ENCODE results near the gene TWF1.

GRCh38 chr12:43763769-43764168 lies 42.3 kb downstream of the TWF1 start:
- TF ChIP-seq, protein P1, sequence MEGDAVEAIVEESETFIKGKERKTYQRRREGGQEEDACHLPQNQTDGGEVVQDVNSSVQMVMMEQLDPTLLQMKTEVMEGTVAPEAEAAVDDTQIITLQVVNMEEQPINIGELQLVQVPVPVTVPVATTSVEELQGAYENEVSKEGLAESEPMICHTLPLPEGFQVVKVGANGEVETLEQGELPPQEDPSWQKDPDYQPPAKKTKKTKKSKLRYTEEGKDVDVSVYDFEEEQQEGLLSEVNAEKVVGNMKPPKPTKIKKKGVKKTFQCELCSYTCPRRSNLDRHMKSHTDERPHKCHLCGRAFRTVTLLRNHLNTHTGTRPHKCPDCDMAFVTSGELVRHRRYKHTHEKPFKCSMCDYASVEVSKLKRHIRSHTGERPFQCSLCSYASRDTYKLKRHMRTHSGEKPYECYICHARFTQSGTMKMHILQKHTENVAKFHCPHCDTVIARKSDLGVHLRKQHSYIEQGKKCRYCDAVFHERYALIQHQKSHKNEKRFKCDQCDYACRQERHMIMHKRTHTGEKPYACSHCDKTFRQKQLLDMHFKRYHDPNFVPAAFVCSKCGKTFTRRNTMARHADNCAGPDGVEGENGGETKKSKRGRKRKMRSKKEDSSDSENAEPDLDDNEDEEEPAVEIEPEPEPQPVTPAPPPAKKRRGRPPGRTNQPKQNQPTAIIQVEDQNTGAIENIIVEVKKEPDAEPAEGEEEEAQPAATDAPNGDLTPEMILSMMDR (IDR thresholded peaks at IDR 0.05): no peak
- no peak for TF ChIP-seq POLR2A (IDR thresholded peaks at IDR 0.05)
